AG04449 (cell line): Measurements from ENCODE around the gene STC2.
A peak's percentile ranks its signal among the peaks of the same experiment; 100 is the strongest.

Experiments used
- CTCF ChIA-PET: fragments of 350-600 bp; formaldehyde crosslinking; extraction: SDS; loops from one replicate; lab custom pipeline; 2021; ENCODE audit warnings: antibody characterized with exemption; lab: Yijun Ruan, JAX
- POLR2A ChIA-PET: fragments of 400-600, 350-600 bp; formaldehyde crosslinking; extraction: SDS; loops from one replicate; lab custom pipeline; 2020; ENCODE audit warnings: antibody characterized with exemption, inconsistent platforms; lab: Yijun Ruan, JAX
- DNase-seq: peaks from one replicate; pipeline ENCODE4 v3.0.0-alpha.2; 2010; ENCODE audit warnings: low read depth, low spot score
- H3K4me3 ChIP-seq: 2 replicates; pipeline ENCODE4 v1.5.1; 2011; ENCODE audit warnings: low read depth, mild to moderate bottlenecking, control low read depth, low read length
- TF ChIP-seq, protein P1 (sequence below): IDR thresholded peaks from one replicate; pipeline ENCODE4 v1.5.1; 2011; ENCODE audit warnings: mild to moderate bottlenecking, moderate library complexity, low read length, control low read depth, inconsistent platforms; ENCODE audit not compliant: insufficient read depth; ENCODE audit errors: missing control alignments

The STC2 gene

DNA sequence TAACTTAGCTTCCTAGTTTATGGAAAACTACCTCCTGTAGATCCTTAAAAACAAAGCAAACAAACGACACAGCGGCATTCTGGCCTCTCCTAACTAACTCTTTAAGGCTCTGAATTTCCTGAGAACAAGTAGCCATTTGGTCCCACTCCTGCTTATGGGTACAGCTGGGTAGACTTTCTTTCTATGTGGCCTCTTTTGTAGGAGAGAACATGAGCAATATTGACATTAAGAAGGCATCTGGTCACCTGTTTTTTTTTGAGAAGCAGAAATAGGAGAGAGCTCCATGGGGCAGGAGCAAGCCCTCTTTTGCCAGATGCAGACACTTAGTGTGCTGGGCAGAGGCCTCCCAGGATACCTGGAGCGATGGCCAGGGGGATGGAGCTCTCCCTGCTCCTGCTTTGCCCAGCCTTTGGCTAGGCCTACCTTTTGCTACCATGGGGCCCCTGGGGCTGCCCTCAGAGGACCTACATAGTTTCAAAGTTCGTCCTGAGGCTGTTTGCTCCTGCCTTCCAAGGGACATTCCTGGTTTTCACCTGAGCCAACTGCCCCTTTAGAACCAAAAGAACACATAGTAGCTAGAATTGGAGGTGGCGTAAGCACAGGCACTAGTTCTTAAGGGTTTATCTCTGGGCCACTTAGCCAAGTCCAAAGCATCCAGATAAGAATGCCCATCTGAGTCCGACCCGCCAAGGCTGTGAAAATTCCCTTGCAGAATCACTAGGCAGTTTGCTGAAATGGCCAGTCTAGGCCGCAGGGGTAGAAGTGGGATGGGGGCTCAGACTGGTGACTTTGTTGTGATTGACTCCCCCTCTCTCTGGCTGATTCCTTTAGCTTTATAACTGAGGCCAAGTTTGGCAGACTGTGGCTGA lies 2.4 kb upstream of the STC2 start:
- TF ChIP-seq, protein P1, sequence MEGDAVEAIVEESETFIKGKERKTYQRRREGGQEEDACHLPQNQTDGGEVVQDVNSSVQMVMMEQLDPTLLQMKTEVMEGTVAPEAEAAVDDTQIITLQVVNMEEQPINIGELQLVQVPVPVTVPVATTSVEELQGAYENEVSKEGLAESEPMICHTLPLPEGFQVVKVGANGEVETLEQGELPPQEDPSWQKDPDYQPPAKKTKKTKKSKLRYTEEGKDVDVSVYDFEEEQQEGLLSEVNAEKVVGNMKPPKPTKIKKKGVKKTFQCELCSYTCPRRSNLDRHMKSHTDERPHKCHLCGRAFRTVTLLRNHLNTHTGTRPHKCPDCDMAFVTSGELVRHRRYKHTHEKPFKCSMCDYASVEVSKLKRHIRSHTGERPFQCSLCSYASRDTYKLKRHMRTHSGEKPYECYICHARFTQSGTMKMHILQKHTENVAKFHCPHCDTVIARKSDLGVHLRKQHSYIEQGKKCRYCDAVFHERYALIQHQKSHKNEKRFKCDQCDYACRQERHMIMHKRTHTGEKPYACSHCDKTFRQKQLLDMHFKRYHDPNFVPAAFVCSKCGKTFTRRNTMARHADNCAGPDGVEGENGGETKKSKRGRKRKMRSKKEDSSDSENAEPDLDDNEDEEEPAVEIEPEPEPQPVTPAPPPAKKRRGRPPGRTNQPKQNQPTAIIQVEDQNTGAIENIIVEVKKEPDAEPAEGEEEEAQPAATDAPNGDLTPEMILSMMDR, result no peak
- H3K4me3 ChIP-seq, result no peak overlapping the region
- DNase-seq, result no peak
- ChIA-PET POLR2A (interaction anchor here (0.7 to 4.6 kb wide), 5 partner anchors 15 to 144 kb away, joined by 3 to 19 read pairs (median 5); no protein-coding TSS in a partner anchor), CTCF (interaction anchor here (1.0 to 9.9 kb wide), 17 partner anchors 9 to 369 kb away, joined by 3 to 210 read pairs (median 4); partner anchors contain the start of gene BOD1)

DNA sequence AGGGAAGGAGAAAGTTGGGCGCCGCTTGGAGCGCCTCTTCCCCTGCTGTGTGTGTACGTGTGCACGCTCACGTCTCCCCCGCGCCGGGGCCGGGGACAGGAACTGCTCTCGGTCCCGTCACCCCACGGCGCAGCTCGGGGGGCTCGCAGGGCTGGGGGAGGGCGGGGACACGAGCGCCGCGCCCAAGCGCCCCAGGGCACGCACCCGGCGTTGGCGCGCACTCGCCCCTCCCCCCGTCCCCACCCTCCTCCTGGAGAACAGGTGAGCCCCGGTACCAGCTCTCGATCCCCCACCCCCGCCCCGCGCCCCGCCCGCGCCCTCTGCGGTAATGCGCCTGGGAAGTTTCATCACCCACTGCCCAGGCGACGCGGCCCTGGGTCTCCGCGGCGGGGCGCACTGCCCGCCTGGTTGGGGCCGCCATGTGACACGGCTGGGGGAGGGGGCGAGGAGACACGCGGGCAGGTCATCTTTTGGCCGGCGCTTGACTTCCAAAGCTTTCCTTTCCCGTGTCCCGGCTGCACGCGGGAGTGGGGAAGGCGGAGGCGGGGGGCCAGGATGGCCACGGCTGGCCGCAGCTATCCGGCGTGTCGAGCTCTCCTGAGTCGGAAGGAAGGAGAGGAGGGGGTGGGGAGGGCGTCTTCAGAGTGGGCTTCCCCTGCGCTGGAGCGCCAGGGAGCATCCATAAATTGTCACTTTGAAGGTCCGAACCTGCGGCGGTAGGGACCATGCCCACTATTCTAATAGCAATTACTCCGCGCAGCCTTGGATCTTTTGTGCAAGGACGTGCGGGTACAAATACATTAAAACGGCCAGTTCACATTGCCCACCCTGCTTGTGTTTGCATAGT lies 1.5 kb upstream of the STC2 start:
- POLR2A ChIA-PET, result interaction anchor here (0.6 to 4.6 kb wide), 5 partner anchors 14 to 145 kb away, joined by 3 to 19 read pairs (median 4); no protein-coding TSS in a partner anchor
- TF ChIP-seq, protein P1, result peak; percentile 29
- no peak for DNase-seq
- peak overlapping the region; percentile 96 for H3K4me3 ChIP-seq
- CTCF ChIA-PET, result interaction anchor here (1.0 to 9.9 kb wide), 17 partner anchors 8 to 286 kb away, joined by 3 to 210 read pairs (median 5); partner anchors contain the start of gene BOD1

GRCh38 chr5:173328844-173329490 lies 753 bp upstream of the STC2 start:
- DNase-seq, result no peak

DNA sequence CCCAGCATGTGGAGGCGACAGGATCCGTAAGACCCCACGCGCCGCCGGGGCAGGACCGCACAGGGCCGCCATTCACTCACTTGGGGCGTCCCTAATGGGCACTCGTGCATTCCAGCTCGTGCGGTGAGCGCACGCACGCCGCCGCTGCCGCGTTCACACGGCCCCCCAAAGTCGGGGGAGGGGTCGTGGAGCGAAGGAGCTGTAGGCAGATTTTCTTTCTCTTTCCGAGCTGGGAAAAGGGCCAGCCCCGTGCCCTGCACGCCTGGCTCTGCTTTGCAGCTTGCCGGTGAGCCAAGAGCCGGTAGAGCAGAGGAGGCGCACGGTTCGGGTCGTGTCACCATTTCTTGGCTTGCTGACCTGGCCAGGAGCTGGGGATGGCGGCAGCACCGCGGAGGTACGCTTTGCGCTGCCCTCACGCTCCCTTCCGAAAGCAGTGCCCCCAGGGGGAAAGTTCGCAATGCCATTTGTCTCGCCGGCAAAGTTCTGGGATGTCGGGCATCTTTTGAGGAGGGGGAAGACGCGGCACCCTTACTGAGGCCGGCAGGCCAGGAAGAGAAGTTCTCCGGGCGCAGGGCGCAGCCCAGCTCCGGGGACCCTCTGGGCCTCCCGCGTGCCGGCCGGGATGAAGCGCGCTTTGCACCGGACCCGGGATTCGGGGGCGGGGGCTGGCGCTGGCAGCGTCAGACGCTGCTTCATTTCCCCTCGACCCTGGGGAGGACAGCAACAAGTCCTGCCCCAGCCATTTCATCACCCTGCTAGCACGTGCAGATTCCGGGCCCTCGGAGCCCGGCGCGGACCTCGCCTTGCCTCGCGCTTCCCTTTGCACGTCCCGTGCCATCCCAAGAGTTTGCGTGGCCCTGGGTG lies 898 bp downstream of the STC2 start:
- no peak for DNase-seq
- TF ChIP-seq, protein P1, result no peak
- ChIA-PET POLR2A (interaction anchor here (0.7 to 4.6 kb wide), 15 partner anchors 9 to 875 kb away, joined by 3 to 19 read pairs (median 5); partner anchors contain the start of gene BOD1), CTCF (interaction anchor here (0.8 to 9.9 kb wide), 5 partner anchors 35 to 289 kb away, joined by 3 to 210 read pairs (median 6); partner anchors contain the start of gene BOD1)
- H3K4me3 ChIP-seq, result peak overlapping the region; percentile 96

More at GRCh38 chr5:173328844-173329490, 753 bp upstream of the STC2 start:
- TF ChIP-seq, protein P1, result no peak
- ChIA-PET CTCF (interaction anchor here (1.0 to 9.9 kb wide), 13 partner anchors 9 to 287 kb away, joined by 3 to 210 read pairs (median 5); partner anchors contain the start of gene BOD1), POLR2A (interaction anchor here (0.6 to 4.6 kb wide), 16 partner anchors 10 to 1268 kb away, joined by 3 to 19 read pairs (median 4); partner anchors contain the start of gene BOD1)
- H3K4me3 ChIP-seq, result peak overlapping the region; percentile 96

DNA sequence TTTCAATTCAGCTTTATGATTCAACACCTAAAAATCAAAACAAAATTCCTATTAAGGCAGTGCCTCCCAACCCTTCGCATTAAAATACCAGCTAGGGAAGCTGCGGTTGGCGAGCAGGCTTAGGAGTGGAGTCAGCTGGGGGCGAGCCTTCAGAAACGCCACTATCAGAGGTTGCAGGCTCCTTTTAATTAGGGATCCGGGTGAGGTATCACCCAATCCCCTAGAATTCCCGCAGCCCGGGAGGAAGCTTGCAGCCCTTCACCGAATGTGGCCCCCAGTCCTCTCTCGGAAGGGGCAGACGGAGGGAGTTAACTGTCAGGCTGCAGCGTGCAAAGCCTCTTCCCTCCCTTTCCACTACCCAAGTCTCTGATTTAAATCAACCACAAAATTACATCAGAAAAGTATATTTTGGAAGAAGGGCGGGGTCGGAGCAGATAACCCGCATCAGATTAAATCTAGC lies 1.7 kb downstream of the STC2 start:
- POLR2A ChIA-PET, result interaction anchor here (0.7 to 4.6 kb wide), 9 partner anchors 11 to 289 kb away, joined by 3 to 17 read pairs (median 4); no protein-coding TSS in a partner anchor
- TF ChIP-seq, protein P1, result no peak
- DNase-seq, result peak; percentile 72
- peak overlapping the region; percentile 96 for H3K4me3 ChIP-seq
- CTCF ChIA-PET, result interaction anchor here (0.7 to 9.9 kb wide), 5 partner anchors 34 to 290 kb away, joined by 3 to 210 read pairs (median 3); partner anchors contain the start of gene BOD1
